SK-N-SH treated with all-trans-retinoic acid at 6 μM for 48 hours (cell line): ENCODE measurements around the gene COG3.

Experiments used
- ATAC-seq: fragments of 200-7000 bp; cut with Tn5 transposase; 3 replicates; pipeline ENCODE4 v1.9.1; 2020; ENCODE audit warnings: mild to moderate bottlenecking, moderate library complexity
- ARNTL ChIP-seq: fragments of 450-650 bp; formaldehyde crosslinking; IDR thresholded peaks from 2 replicates; pipeline ENCODE4 v1.5.0; 2020; ENCODE audit warnings: low read depth, mild to moderate bottlenecking, moderate library complexity, borderline replicate concordance
- CSDC2 ChIP-seq: fragments of 250-450 bp; sonication (Bioruptor Pico); IDR thresholded peaks from 2 replicates; pipeline ENCODE4 v1.5.0; 2020; ENCODE audit warnings: mild to moderate bottlenecking, moderate library complexity
- CSRNP3 ChIP-seq: fragments of 250-450 bp; sonication (Bioruptor Pico); IDR thresholded peaks from 2 replicates; pipeline ENCODE4 v1.5.1; 2021; ENCODE audit warnings: mild to moderate bottlenecking, moderate library complexity
- ESRRG ChIP-seq: fragments of 250-450 bp; sonication (Bioruptor Pico); IDR thresholded peaks from 2 replicates; pipeline ENCODE4 v1.6.1; 2021; ENCODE audit warnings: mild to moderate bottlenecking
- GLIS3 ChIP-seq: fragments of 250-450 bp; sonication (Bioruptor Pico); IDR thresholded peaks from 2 replicates; pipeline ENCODE4 v1.5.0; 2020; ENCODE audit warnings: mild to moderate bottlenecking, moderate library complexity
- ISL1 ChIP-seq: fragments of 250-450 bp; sonication (Bioruptor Pico); IDR thresholded peaks from 2 replicates; pipeline ENCODE4 v2.1.2; 2022; ENCODE audit warnings: mild to moderate bottlenecking, moderate library complexity
- OSR1 ChIP-seq: fragments of 250-450 bp; sonication (Bioruptor Pico); IDR thresholded peaks from 2 replicates; pipeline ENCODE4 v1.8.0; 2022; ENCODE audit warnings: moderate library complexity, mild to moderate bottlenecking, inconsistent platforms
- PATZ1 ChIP-seq: fragments of 250-450 bp; sonication (Bioruptor Pico); IDR thresholded peaks from 2 replicates; pipeline ENCODE4 v1.8.0; 2020; ENCODE audit warnings: mild to moderate bottlenecking, moderate library complexity, borderline replicate concordance
- PPARA ChIP-seq: fragments of 250-450 bp; sonication (Bioruptor Pico); IDR thresholded peaks from 2 replicates; pipeline ENCODE4 v1.5.0; 2020; ENCODE audit warnings: mild to moderate bottlenecking, borderline replicate concordance
- SNAI2 ChIP-seq: fragments of 250-450 bp; sonication (Bioruptor Pico); IDR thresholded peaks from 2 replicates; pipeline ENCODE4 v1.5.0; 2020; ENCODE audit warnings: mild to moderate bottlenecking, moderate library complexity
- TCF4 ChIP-seq: fragments of 250-450 bp; sonication (Bioruptor Pico); IDR thresholded peaks from 2 replicates; pipeline ENCODE4 v1.8.0; 2021; ENCODE audit warnings: mild to moderate bottlenecking, moderate library complexity, borderline replicate concordance
- TOX ChIP-seq: fragments of 250-450 bp; sonication (Bioruptor Pico); IDR thresholded peaks from 2 replicates; pipeline ENCODE4 v1.8.0; 2021; ENCODE audit warnings: mild to moderate bottlenecking, moderate library complexity, borderline replicate concordance
- TSHZ2 ChIP-seq: fragments of 250-450 bp; sonication (Bioruptor Pico); IDR thresholded peaks from 2 replicates; pipeline ENCODE4 v1.5.0; 2020; ENCODE audit warnings: mild to moderate bottlenecking, moderate library complexity
- ZC3H10 ChIP-seq: fragments of 250-450 bp; sonication (Bioruptor Pico); IDR thresholded peaks from 2 replicates; pipeline ENCODE4 v1.5.1; 2021; ENCODE audit warnings: mild to moderate bottlenecking, moderate library complexity
- ZFP3 ChIP-seq: fragments of 250-450 bp; sonication (Bioruptor Pico); IDR thresholded peaks from 2 replicates; pipeline ENCODE4 v1.5.0; 2020; ENCODE audit warnings: mild to moderate bottlenecking, moderate library complexity
- ZNF565 ChIP-seq: fragments of 450-650 bp; formaldehyde crosslinking; conservative IDR thresholded peaks from 2 replicates; pipeline ENCODE4 v1.5.0; 2020; ENCODE audit warnings: low read depth, mild to moderate bottlenecking, moderate library complexity
- ZNF8 ChIP-seq: fragments of 450-650 bp; formaldehyde crosslinking; IDR thresholded peaks from 2 replicates; pipeline ENCODE4 v1.5.0; 2020; ENCODE audit warnings: mild to moderate bottlenecking, moderate library complexity

COG3 gene

GRCh38 chr13:45432737-45433380, 31.9 kb upstream of the COG3 start:
- ATAC-seq = no peak
- TF ChIP-seq ISL1 (CRISPR knock-in tag) (no peak), GLIS3 (no peak)

GRCh38 chr13:45433381-45433790, 31.4 kb upstream of the COG3 start:
- ATAC-seq = no peak
- TF ChIP-seq GLIS3 (no peak), ARNTL (CRISPR knock-in tag) (no peak), CSDC2 (no peak), PPARA (CRISPR knock-in tag) (no peak)

GRCh38 chr13:45434556-45435371, 30.0 kb upstream of the COG3 start:
- ATAC-seq = no peak
- TF ChIP-seq TSHZ2 (no peak), ARNTL (CRISPR knock-in tag) (no peak), TOX (CRISPR knock-in tag) (no peak), TCF4 (CRISPR knock-in tag) (no peak), ZNF565 (CRISPR knock-in tag) (no peak), CSRNP3 (CRISPR knock-in tag) (no peak), PATZ1 (CRISPR knock-in tag) (no peak), ZNF8 (CRISPR knock-in tag) (no peak), ZC3H10 (no peak), ESRRG (CRISPR knock-in tag) (no peak), SNAI2 (CRISPR knock-in tag) (no peak), ZFP3 (CRISPR knock-in tag) (no peak), PPARA (CRISPR knock-in tag) (no peak)
- TF ChIP-seq, all 23 proteins: peak for 0

GRCh38 chr13:45436332-45436731, 28.4 kb upstream of the COG3 start:
- TF ChIP-seq TCF4 (CRISPR knock-in tag) = no peak
- no peak for TF ChIP-seq ZFP3 (CRISPR knock-in tag)
- TF ChIP-seq PATZ1 (CRISPR knock-in tag) = no peak
- TF ChIP-seq TOX (CRISPR knock-in tag) = no peak
- TF ChIP-seq CSDC2 = no peak
- no peak for TF ChIP-seq ISL1 (CRISPR knock-in tag)
- TF ChIP-seq PPARA (CRISPR knock-in tag) = no peak
- no peak for TF ChIP-seq OSR1 (CRISPR knock-in tag)
- no peak for TF ChIP-seq ARNTL (CRISPR knock-in tag)
- no peak for TF ChIP-seq SNAI2 (CRISPR knock-in tag)
- no peak for ATAC-seq
